HL-60 (cell line): Measurements from ENCODE around the gene TOMM22.

Source experiments
- DNase-seq, 2 experiments: peaks; one replicate each; pipeline ENCODE4 v3.0.0-alpha.2; 2010 to 2020; ENCODE audit warnings: low read depth in 1 of 2, low spot score in 1 of 2
- H3K27ac ChIP-seq: fragments of 250-450 bp; sonication (Bioruptor Pico); replicated peaks from 2 replicates; pipeline ENCODE4 v1.5.1; 2020; ENCODE audit warnings: mild to moderate bottlenecking, moderate library complexity
- H3K27me3 ChIP-seq: fragments of 250-450 bp; sonication (Bioruptor Pico); 2 replicates; pipeline ENCODE4 v1.5.1; 2021; ENCODE audit warnings: mild to moderate bottlenecking, moderate library complexity; ENCODE audit not compliant: insufficient read depth, poor library complexity, severe bottlenecking
- H3K4me3 ChIP-seq: replicated peaks from 2 replicates; pipeline ENCODE4 v1.5.1; 2011; ENCODE audit warnings: mild to moderate bottlenecking, control low read depth, low read length; ENCODE audit not compliant: insufficient read depth
- GABPA ChIP-seq: IDR thresholded peaks from 2 replicates; pipeline ENCODE4 v1.6.1; 2012; ENCODE audit warnings: low read depth
- POLR2AphosphoS5 ChIP-seq: IDR thresholded peaks from 2 replicates; pipeline ENCODE4 v1.6.1; 2012; ENCODE audit warnings: low read depth
- REST ChIP-seq: IDR thresholded peaks from 2 replicates; pipeline ENCODE4 v1.6.1; 2012; ENCODE audit warnings: low read depth; ENCODE audit not compliant: insufficient replicate concordance
- SPI1 ChIP-seq: IDR thresholded peaks from 2 replicates; pipeline ENCODE4 v1.6.1; 2012; ENCODE audit warnings: low read depth, mild to moderate bottlenecking, borderline replicate concordance
- TF ChIP-seq, protein P1 (sequence below): IDR thresholded peaks from one replicate; pipeline ENCODE4 v1.5.1; 2011; ENCODE audit warnings: low read length, control low read depth, inconsistent platforms; ENCODE audit not compliant: insufficient read depth

Gene TOMM22

GRCh38 chr22:38705235-38706100 lies 23.7 kb downstream of the TOMM22 start, which contains the start of gene GTPBP1:
GTPBP1 (plus strand) TSS chr22:38705944; CDS start chr22:38705956, 12 bp downstream.
- H3K27me3 ChIP-seq = no peaks in the 10 kb centered on the region
- TF ChIP-seq SPI1 = no peak
- TF ChIP-seq, protein P1, sequence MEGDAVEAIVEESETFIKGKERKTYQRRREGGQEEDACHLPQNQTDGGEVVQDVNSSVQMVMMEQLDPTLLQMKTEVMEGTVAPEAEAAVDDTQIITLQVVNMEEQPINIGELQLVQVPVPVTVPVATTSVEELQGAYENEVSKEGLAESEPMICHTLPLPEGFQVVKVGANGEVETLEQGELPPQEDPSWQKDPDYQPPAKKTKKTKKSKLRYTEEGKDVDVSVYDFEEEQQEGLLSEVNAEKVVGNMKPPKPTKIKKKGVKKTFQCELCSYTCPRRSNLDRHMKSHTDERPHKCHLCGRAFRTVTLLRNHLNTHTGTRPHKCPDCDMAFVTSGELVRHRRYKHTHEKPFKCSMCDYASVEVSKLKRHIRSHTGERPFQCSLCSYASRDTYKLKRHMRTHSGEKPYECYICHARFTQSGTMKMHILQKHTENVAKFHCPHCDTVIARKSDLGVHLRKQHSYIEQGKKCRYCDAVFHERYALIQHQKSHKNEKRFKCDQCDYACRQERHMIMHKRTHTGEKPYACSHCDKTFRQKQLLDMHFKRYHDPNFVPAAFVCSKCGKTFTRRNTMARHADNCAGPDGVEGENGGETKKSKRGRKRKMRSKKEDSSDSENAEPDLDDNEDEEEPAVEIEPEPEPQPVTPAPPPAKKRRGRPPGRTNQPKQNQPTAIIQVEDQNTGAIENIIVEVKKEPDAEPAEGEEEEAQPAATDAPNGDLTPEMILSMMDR = no peak
- TF ChIP-seq POLR2AphosphoS5 = peak; percentile 81
- peak; percentile 38 for TF ChIP-seq REST
- peak; percentile 27; the same call in 1 of the 2 replicates for TF ChIP-seq GABPA
- DNase-seq = peak; percentile 100
- H3K27ac ChIP-seq = peak within 1 kb of the TSS; percentile 88
- H3K4me3 ChIP-seq = peak within 1 kb of the TSS; percentile 88

DNA sequence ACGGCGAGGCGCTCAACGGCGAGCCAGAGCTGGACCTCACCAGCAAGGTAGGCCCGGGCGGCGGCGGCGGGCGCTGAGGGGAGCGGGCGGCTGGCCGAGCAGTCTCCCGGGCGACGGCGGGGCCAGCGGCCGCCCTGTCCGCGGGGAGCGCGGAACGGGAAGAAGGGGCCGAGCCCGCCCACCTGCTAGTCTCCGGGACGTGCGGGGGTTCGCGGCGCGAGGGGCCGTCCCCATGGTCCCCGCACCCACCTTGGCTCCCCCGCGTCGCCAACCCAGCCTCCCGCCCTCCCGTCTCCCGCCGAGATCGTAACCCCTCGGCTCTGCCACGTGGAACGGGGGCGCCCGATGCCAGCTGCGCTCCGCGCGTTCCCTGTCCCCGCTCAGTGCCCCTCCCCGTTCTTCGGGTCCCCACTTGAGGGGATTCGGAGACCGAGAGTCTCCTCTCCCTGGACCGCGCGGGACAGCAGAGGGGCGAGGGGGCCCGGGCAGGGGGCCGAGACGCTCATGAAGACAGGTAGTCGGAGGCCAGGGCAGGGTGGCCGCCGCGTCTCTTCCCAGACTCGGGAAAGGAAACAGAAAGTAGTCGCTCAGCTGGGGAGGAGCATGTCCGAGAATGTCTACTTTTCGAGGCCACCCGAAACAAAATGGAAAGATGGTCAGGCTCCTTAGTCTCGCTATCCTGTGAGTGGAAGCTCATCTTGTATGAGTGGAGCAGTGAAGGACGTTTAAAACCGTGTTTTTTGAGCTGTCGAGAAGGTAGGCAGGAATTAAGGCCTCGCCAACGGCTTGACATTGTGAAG lies 24.5 kb downstream of the TOMM22 start:
- TF ChIP-seq SPI1 (no peak), REST (no peak), POLR2AphosphoS5 (no peak), GABPA (no peak)
- TF ChIP-seq, protein P1 = no peak
- H3K27ac ChIP-seq = peak overlapping the region; percentile 88
- H3K27me3 ChIP-seq = no peaks in the 10 kb centered on the region
- H3K4me3 ChIP-seq = peak overlapping the region; percentile 88
- DNase-seq = peak in 1 of 2 experiments; percentile 19

- no peak for DNase-seq
- TF ChIP-seq REST = no peak
- TF ChIP-seq SPI1 = no peak
- TF ChIP-seq POLR2AphosphoS5 = no peak
- no peak for TF ChIP-seq GABPA
- TF ChIP-seq, protein P1 = no peak
- H3K4me3 ChIP-seq = peak overlapping the region; percentile 88
- H3K27ac ChIP-seq = peak overlapping the region; percentile 88
- H3K27me3 ChIP-seq = no peaks in the 10 kb centered on the region
These were observed 25.1 kb downstream of the TOMM22 start for GRCh38 chr22:38706901-38707195.
